SK-MEL-5 (cell line): Measurements from ENCODE around the gene BMI1. TPM values are rescaled to one million over a fixed set of nuclear protein-coding genes. Genes with fewer than 3 reads are reported as not detected.

Experiments used
- DNase-seq: peaks from one replicate; pipeline ENCODE4 v3.0.0-alpha.2; 2016; ENCODE audit warnings: low read depth, low spot score
- in situ Hi-C: cut with HindIII; loops from 2 replicates; pipeline ENCODE4 v1.10.0; 2016; ENCODE audit warnings: low sequenced_read_pairs, high pct_unique_total_duplicates, low pct_unique_long_range_greater_than_20kb
- total RNA-seq: library from RNA; depleted of rRNA; stranded (reverse); fragments of >200 nt; shearing (Covaris generic); gene quantifications from 2 replicates; pipeline ENCODE4 v1.2.3, GENCODE V29; 2014

The BMI1 gene
- total RNA-seq, 1 experiment from 2014 or later = 54.1 TPM

DNA sequence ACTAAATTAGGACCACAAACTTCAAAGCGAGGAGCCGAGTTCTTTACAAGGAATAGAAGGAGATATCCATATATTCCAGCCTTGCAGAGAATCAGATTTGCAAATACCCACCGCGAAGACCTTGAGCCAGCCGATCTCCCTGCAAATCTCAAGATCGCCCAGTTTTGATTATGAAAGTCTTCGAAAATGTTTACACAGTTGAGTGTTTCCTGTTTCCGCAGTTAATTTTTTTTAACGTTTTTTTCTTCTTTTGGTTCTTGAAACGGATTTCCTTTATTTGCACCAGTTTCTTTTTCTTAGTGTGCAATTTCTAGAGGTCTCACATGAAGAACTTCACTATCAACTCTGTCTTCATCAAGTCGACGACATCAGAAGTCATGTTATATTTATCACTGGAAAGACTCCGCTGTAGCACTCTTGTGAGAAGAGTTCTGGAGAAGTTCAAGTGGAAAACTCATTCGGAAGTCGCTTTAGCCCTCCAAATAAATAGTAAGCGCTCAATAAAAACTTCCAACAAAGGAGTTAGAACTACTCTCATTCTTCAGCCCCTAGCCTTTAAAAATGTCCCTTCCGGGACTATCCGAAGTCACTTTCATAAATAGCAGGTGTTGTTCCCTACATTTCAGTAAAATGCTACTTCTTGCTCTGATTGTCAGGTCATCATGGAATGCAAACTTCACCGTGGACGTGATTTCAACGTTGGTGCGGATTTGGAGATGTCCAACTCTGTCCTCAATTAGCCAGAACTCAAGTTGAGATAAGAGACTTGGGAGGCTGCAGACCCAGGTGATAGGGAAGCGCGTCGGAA lies 12.5 kb downstream of the BMI1 start:
- DNase-seq = no peak
- in situ Hi-C loops = no loop called here

DNA sequence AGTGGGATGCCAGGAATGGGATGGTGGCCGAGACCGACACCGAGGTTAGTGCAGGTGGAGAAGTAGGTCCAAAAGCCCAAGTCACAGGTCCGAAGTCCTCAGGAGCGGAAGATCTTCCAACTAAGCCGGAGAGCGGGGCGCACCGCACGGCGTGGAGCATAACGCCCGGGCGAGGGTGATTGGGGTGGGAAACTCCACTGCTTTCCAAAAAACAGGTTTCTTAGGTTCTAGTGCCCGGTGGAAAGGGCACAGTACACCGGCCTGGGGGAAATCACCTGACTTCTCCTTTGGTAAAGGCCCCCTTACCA lies 13.0 kb downstream of the BMI1 start:
- no peak for DNase-seq

DNA sequence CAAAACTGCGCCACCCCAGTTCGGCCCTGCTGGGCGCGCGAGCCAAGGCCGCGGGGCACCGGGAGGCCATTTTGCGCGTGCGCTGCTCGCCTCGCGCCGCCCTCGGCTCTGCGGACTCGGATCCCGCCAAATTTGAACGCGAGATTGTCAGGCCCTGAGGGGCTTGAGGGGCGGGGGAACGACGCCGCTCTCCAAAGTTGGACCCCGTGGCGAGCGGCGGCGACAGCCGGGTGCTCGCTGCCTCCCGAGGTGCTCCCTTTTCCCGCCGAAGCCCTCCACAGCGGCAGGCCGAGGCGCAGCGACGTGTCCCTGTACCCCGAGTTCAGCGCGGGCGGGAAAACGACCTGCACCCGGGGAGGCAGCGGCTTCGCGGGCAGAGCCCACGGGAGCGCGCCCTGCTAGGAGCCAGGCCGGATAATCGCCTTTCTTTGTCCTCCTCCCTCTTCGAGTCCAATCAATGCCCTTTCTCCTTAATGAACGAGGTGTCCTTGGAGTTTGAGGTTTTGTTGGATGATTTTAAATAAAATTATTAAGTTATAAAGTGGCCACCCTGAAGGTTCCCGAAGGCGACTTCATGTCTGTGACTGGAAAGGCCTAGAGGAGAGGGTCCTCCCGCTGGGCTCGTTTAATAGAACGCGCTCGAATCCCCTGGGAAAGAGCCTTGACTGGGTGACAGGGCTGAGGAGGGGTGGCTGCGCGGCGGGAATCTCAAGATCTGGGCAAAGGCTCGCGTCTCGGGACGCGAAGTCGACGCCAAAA lies 13.7 kb downstream of the BMI1 start:
- no peak for DNase-seq
- in situ Hi-C loops = no loop called here

More for the DNA sequence above, 13.0 kb downstream of the BMI1 start:
- in situ Hi-C loops = no loop called here

DNA sequence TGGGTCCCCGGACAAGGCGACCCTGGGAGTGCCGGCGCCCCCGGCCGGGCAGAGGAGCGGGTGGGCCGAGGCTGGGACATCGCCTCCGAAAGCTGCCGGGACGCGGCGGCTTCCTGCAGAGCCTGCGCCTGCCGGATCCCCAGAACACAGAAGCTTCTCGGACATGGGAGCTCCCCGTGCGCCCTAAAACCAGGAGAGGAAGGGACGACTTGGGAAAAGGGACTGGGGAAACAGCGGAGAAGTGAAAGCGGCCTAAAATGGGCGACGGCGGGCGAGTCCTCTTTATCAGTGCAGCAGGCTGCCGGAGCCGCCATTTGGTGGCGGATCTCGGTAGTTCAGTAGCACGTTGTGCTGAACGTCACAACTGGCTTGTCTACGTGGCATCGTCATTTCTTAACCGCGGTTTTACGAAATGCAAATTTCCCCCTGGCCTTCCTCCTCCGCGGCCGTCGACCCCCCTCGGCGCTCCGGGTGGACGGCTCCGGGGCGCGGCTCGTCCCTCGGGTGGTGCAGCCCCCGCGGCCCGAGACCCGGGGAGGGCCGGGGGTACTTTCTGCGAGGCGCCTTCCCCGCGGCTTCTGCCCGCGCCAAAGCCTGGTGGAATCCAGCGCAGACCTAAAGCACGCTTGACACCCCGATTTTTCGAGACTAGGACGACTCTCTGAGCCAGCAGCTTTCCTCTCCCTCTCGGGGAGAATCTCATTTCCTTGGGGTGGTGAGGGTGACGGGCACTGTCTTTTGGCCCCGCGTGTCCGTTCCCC lies 14.5 kb downstream of the BMI1 start:
- no peak for DNase-seq
- in situ Hi-C loops = no loop called here

DNA sequence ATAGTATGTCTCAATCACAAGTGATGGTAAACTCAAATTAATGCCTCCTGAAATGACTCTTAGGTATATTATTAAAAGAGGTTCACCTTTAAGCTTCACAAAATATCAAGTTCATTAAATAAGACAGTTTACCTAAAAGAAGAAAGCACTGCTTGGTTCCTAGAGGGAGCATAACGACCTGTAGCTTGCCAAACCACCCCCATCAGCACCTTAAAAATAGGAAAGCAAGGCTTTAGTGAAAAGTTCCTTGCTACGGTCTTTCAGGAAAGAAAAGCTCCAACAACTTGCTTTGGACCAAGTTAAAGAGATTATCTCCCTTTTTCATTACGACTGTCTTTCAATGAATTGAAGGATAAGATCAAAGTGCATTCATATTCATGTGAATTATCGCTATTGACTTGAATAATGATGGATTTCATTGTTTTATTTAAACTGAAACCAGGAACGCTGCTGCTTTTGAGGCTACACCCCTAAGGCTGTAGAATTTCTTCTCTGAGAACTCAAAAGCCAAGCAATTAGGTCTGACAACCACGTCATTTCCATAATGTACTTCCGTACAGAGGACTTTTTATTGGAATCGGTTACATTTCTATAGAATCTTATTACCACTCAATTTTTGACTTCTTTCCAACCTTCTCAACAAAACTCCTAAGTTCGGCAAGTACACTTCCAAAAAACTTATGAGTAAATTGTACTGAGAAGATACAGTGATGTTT lies 17.4 kb downstream of the BMI1 start:
- in situ Hi-C loops = no loop called here
- no peak for DNase-seq

DNA sequence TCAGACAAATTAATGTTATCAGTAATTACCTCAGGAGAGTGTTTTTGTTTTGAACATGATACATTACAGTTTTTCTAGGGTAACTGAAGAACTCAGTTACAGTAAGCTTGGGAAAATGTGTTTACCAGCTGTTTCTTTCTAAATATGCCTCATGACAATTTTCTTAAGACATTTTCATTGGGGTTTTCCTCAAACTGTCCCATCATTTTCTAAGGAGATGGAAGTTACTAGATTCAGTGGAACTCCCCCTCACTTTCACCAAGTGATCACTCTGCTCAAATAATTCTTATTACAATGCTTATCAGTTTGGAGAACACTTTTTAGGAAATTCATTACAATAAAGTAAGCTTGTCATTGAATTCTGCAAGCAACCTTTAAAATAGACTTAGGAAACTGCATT lies 18.0 kb downstream of the BMI1 start:
- in situ Hi-C loops = no loop called here
- no peak for DNase-seq

DNA sequence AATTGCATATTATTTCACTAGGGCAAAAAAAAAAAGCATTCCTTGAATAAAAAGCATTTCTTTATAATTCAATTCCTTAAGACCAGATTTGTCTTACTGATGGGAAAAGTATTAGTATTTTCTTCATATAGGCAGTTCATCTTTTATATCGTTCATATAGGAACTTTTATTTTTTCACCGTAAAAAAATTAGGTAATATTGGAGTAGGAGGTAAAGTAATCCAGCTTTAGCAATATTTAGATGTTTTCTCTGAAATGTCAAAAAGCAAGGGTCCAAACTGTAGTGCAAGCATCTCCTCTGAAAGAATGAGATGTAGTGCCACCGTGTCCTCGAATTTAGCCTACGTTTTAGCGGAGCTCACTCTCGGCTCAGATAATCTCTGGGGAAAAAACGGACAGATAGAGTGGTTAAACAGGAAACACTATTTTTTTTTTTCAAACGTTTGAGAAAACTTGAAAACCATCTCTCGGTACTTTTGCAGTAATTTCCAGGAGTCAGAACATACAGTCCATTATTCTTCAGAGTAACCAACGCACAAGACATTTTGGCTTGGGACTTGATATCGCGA lies 18.9 kb downstream of the BMI1 start:
- peak; percentile 90 for DNase-seq
- in situ Hi-C loops = no loop called here

DNA sequence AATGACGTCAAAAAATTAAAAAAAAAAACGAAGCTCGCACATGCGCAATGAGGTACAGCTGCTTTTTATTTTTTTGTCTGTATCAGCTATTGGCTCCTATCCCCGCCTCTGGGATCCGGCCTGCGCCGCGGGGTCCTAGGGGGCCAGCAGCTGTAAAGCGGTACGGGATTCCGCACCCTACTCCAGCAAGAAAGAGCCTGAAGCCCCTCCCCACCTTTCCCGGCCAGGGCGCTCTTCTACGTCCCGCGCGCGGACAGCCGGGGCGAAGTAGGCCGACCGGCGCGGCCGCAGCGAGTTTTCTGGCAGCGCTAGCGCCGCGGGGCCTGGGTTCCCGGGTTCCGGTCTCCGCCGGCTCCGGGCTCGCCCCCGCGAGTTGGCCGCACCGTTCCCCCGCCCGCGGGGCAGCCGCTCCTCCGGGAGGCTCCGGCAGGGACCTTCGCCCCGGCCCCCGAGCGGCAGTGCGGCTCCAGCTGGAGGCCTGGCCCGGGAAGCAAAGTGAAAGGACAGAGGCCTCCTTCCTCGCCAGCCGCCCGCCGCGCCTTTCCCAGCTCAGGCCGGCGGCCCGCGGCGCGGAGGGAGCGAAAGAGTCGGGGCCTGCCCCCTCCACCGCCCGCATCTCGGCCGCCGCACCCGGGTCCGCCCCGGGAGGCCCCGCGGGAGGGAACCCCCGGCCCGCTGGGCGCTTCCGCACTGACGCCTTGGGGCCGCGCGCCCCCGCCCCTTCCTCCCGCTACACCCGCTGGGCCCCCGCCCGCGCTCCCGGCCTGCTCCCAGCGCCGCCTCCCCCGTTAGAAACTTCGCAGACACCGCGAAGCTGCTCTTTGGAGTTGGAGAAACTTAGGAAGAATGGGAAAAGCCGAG lies 19.7 kb downstream of the BMI1 start:
- DNase-seq = peak; percentile 56
- in situ Hi-C loops = no loop called here

DNA sequence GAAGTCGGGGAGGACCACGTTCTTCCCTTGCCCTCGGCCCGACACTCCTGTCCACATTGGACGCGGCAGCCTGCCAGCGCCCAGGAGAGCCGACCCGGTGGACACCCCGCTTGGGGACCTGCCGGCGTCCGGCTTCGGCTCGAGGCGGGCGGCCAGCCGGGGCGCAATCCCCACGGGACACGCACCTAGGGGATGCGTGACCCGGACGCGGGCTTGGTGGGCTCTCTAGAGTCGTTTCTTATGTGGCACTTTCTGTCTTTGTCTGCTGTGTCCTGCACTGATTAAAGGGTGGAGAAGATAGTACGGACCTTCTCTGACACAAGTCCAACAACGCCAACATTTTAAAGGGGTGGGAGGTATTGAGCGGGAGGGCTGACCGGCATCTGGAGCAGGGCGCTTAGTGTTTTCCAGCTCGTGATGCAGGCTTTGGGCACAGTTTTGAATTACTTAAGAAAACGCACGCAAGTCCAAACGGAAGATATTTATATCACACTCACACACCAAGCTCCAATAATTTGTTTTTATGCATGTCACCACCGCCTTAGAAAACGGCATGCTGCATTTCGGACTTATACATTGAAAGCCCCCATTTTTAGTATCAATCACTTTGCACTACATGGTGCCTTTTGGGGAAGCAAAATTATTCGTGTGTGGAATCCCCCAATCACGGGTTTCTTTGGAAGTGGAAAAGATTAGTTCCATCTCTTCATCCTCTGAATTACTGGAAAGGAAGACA lies 20.5 kb downstream of the BMI1 start:
- DNase-seq = peak; percentile 10
- in situ Hi-C loops = no loop called here

DNA sequence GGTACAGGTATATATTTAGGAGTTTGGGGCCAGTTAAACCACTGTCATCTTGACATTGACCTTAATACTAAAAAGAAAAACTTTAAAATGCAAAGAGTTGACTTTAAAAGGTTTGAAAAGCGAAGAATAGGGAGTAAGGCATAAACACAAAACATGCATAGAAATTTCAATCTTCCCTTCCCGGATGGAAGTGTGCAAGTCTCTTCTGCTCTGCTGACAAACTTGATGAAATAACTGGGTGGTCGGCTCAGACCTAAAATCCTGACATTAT lies 21.0 kb downstream of the BMI1 start:
- no peak for DNase-seq
- in situ Hi-C loops = no loop called here

DNA sequence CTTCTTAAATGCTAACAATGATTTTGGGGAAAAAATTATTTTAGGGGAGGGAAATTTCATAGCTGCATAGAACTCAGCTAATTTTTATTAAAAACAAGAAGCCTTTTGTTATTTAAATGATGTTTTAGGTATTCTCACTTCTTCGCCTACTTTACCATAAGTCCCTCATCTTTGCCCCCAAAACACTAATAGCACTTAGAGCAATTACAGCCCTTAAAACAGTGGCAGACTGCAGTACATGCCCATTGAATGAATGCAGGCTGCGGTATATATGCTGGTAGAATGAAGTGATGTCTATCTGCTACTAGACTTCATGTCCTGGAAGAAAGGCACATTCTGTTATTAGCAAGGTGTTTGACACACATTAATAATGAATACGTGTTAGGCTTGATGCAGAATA lies 21.5 kb downstream of the BMI1 start:
- in situ Hi-C loops = no loop called here
- no peak for DNase-seq

DNA sequence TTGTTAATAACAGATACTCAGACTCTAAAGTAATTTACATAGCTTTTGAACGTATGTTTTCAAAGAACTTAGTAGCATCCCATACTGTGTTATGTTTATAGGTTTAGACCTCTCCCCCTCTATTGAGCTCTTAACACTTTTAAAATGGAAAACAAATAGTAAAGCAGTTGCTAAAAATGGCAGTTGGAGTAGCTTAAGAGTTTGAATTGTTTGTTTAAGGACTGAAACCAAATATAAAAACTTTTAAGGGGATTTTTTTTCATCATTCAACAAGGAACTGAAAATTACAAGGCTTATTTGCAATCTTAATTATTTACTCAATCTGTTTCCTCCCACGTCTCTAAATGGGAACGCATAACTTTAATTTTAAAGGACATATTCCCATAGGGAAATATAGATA lies 22.8 kb downstream of the BMI1 start:
- in situ Hi-C loops = no loop called here
- DNase-seq = no peak

DNA sequence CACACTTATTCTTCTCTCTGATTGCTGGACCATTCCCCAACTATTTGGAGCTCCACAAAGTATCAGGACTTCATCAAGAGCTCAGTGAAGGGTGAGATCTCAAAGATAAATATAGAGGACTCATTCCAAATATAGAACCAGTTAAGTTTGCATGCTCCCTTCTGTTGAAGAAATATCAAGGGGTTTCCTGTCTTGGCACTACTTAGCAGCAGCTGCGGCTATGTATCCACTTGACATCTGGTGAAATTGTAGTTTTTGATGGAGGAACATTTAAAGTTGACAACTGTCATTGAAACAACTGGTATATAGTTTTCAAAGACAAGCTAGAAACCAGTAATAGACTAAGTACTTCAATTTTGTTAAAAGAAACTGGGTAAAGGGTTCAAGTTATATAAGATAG lies 23.4 kb downstream of the BMI1 start:
- in situ Hi-C loops = no loop called here

DNA sequence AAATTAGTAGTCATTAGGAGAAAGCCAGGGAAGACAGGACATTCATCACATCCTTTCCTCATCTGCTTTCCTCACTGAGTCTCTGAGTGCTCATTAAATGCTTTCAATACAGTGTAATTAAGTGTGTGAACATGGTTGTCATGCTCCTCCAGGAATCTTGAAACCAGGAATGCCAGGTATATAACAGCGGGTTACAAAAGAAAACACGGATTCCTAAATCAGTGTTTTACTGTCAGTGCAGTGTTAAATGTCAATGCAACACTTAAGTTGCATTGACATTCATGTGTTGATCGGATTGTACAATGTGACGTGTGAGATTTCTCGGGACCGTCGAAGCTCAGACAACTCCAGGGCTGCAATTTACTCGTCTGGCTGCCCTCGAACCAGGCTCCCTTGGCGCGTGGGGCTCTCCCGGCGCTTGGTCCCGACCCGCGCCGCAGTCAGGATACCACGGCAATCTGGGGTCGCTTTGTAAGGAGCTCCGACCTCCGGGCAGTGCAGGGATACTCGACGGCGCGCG lies 23.9 kb downstream of the BMI1 start:
- in situ Hi-C loops = no loop called here
- DNase-seq = no peak

More for the DNA sequence above, 23.4 kb downstream of the BMI1 start:
- no peak for DNase-seq

DNA sequence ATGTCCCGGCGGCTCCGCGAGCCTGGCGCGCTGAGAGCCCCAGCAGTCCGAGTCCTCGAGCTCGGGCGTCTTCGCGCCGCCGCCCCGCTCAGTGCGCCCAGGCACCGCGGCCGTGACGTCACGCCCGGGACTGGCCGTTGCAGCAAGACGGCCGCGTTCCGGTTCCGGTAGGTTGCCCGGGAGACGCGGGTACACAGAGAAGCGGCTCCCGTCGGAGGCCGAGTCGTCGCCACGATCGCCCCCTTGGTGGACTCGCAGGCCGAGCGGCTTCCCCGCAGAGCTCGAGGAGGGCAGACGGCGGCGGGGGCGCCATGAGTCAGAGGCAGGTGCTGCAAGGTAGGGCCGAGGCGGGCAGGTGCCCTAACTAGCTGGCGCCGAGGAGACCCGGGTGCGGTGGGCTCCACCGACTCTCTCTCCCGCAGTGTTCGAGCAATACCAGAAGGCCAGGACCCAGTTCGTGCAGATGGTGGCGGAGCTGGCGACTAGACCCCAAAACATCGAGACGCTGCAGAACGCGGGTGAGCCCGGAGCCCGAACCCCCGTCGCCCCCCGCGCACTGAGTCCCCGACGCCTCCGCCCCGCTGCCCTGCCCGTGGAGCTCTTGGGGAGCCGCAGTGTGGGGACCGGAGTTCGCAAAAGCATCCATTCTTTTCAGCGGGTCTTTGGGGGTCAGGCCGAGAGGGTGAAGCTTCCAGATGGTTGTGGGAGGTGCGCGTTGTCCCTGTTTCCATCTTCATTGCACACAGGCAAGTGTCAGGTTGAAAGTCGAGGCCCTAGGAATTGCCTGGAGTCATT lies 24.6 kb downstream of the BMI1 start, which contains the start of gene SPAG6:
Gene SPAG6 (plus strand): TSS at position 196 of the 795 bp plus-strand sequence. CDS start 116 bp downstream, at position 312.
- in situ Hi-C loops = no loop called here
- DNase-seq = no peak
